ENCODE measurements around the gene SLC25A45. TPM values are rescaled to one million over a fixed set of nuclear protein-coding genes. Genes with fewer than 3 reads are reported as not detected.

SLC25A45 gene
- total and polyA plus RNA-seq, 12 donors = 3.1 to 12.2 (median 8.3) TPM

DNA sequence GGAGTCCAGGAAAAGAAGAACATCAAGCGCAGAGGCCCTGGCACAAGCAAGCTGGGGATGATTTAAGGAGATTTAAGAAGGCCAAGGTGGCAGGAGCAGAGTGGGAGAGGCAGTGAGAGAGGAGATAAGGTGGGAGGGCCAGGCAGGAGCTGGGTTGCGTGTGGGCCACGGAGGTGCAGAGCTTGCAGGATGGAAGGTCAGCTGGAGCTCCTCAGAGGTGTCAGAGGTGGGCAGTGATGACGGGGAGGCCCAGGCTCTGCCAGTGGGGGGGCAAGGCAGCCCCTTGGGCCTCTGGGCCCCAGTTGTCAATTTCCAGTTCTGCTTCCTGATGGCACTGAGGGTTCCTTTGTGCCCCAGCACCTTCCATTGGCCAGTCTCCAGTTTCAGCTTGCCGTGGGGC, 10.5 kb upstream of the SLC25A45 start:
- ATAC-seq = no peak
- no peak for DNase-seq
- H3K9me3 ChIP-seq = no peaks in the 10 kb centered on the region
- no peak for TF ChIP-seq CTCF (IDR thresholded peaks at IDR 0.05)
- intact Hi-C loops (cut with DNase I) = no loop called here
- no peaks in the 10 kb centered on the region for H3K27me3 ChIP-seq
- WGBS, 2 donors = 89% methylated on average over 5 of the region's 5 CpGs
- H3K27ac ChIP-seq = peak overlapping the region in 4 of 10 donors; percentile 80 to 98 (median 90)
- H3K4me3 ChIP-seq = no peak overlapping the region
- H3K36me3 ChIP-seq = peaks cover 0 to 92% (median 29%) of the 10 kb centered on the region in 9 donors
- H3K4me1 ChIP-seq = peaks cover 18 to 54% (median 45%) of the 10 kb centered on the region in 9 donors

- Histone ChIP-seq H3K4me3 (no peak overlapping the region), H3K27me3 (no peaks in the 10 kb centered on the region), H3K27ac (peak overlapping the region in 9 of 10 donors; percentile 46 to 98 (median 87)), H3K36me3 (peaks cover 0 to 86% (median 23%) of the 10 kb centered on the region in 9 donors), H3K9me3 (no peaks in the 10 kb centered on the region), H3K4me1 (peaks cover 18 to 60% (median 51%) of the 10 kb centered on the region in 9 donors)
- 86 to 92% methylated on average over 13 of the region's 13 CpGs for WGBS, 2 donors
- ATAC-seq (no peak), DNase-seq (no peak)
- intact Hi-C loops (cut with DNase I) = no loop called here
- no peak for TF ChIP-seq CTCF (IDR thresholded peaks at IDR 0.05)
Observed at GRCh38 chr11:65392186-65392829, 9.9 kb upstream of the SLC25A45 start.

DNA sequence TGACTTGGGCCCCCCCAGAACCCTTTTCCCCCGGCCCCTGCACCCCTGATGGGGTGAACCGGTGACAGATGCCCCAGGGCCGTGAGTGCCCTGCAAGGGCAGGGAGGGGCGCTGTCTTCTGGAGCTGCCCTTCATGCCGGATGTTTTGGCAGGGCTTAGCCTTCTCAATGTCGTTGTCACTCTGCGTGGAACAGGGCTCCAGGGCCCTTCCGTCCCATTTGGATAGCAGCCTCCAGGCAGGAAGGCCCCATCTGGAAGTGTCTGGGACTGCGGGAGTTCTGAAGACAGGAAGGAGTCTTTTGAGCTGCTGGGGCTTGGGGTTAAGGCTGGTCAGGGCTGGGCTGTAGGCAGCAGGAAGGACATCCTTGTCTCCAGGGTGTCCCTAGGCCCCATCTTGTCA, 8.6 kb upstream of the SLC25A45 start:
- peak overlapping the region in 8 of 10 donors; percentile 2 to 35 (median 22) for H3K4me3 ChIP-seq
- DNase-seq = peak; percentile 53 to 59
- 18 to 37% methylated on average over 9 of the region's 9 CpGs for WGBS, 2 donors

More for the DNA sequence above, 8.6 kb upstream of the SLC25A45 start:
- no peaks in the 10 kb centered on the region for H3K9me3 ChIP-seq
- peak; percentile 20 to 72 (median 44) for ATAC-seq
- peak overlapping the region; percentile 46 to 98 (median 86) for H3K27ac ChIP-seq
- peaks cover 20 to 69% (median 61%) of the 10 kb centered on the region in 9 donors for H3K4me1 ChIP-seq
- peaks cover 0 to 73% (median 20%) of the 10 kb centered on the region in 9 donors for H3K36me3 ChIP-seq
- H3K27me3 ChIP-seq = no peaks in the 10 kb centered on the region
- intact Hi-C loops (cut with DNase I) = no loop called here
- TF ChIP-seq CTCF (IDR thresholded peaks at IDR 0.05) = peak in 3 of 9 donors; percentile 14 to 21 (median 20)

Data from heart right ventricle (tissue), 16 donors.